Endothelial cell of hepatic sinusoid (primary cell): ENCODE data around the gene BRAF.
"Not testable (repeated sequence)": the region's sequence is repeated elsewhere in the genome, so short reads cannot be mapped to it uniquely, and the experiment has no call there.

Source experiments
- in situ Hi-C: cut with HindIII; loops from 2 replicates; pipeline ENCODE4 v1.10.0; 2017; ENCODE audit warnings: low sequenced_read_pairs

BRAF gene

GRCh38 chr7:140778975-140779374, 145.8 kb downstream of the BRAF start:
- in situ Hi-C loops = no loop called here

- in situ Hi-C loops = no loop called here
These were observed 146.2 kb downstream of the BRAF start for GRCh38 chr7:140778568-140778967.

- in situ Hi-C loops = no loop called here
These were observed 150.4 kb downstream of the BRAF start for GRCh38 chr7:140774371-140774770.

- in situ Hi-C loops = no loop called here
These were observed 151.6 kb downstream of the BRAF start for GRCh38 chr7:140773104-140773503.

GRCh38 chr7:140771826-140772225, 152.9 kb downstream of the BRAF start:
- in situ Hi-C loops = no loop called here

GRCh38 chr7:140769852-140770251, 154.9 kb downstream of the BRAF start:
- in situ Hi-C loops = no loop called here

- in situ Hi-C loops = no loop called here
These were observed 157.3 kb downstream of the BRAF start for GRCh38 chr7:140767418-140767817.

GRCh38 chr7:140765441-140765840, 159.3 kb downstream of the BRAF start:
- in situ Hi-C loops = not testable (repeated sequence)

GRCh38 chr7:140763166-140763565, 161.6 kb downstream of the BRAF start:
- in situ Hi-C loops = not testable (repeated sequence)

- in situ Hi-C loops = not testable (repeated sequence)
These were observed 163.4 kb downstream of the BRAF start for GRCh38 chr7:140761375-140761774.

GRCh38 chr7:140754506-140754905, 170.2 kb downstream of the BRAF start:
- in situ Hi-C loops = no loop called here

- in situ Hi-C loops = no loop called here
These were observed 172.2 kb downstream of the BRAF start for GRCh38 chr7:140752533-140752932.

- in situ Hi-C loops = no loop called here
These were observed 178.0 kb downstream of the BRAF start for GRCh38 chr7:140746751-140747150.

GRCh38 chr7:140745266-140746058, 179.3 kb downstream of the BRAF start:
- in situ Hi-C loops = no loop called here

GRCh38 chr7:140744005-140744404, 180.7 kb downstream of the BRAF start:
- in situ Hi-C loops = loop anchor here (5.0 kb wide), 1 partner anchor 73 kb away; no protein-coding TSS in a partner anchor

GRCh38 chr7:140743255-140743654, 181.5 kb downstream of the BRAF start:
- in situ Hi-C loops = loop anchor here (5.0 kb wide), 1 partner anchor 74 kb away; no protein-coding TSS in a partner anchor

GRCh38 chr7:140738280-140738679, 186.4 kb downstream of the BRAF start:
- in situ Hi-C loops = no loop called here

GRCh38 chr7:140734729-140735128, 190.0 kb downstream of the BRAF start:
- in situ Hi-C loops = no loop called here

- in situ Hi-C loops = no loop called here
These were observed 190.6 kb downstream of the BRAF start for GRCh38 chr7:140734096-140734495.

GRCh38 chr7:140732416-140732815, 192.3 kb downstream of the BRAF start:
- in situ Hi-C loops = no loop called here

GRCh38 chr7:140726281-140726680, 198.4 kb downstream of the BRAF start:
- in situ Hi-C loops = no loop called here

- in situ Hi-C loops = no loop called here
These were observed 200.0 kb downstream of the BRAF start for GRCh38 chr7:140724706-140725105.

GRCh38 chr7:140723574-140723973, 201.2 kb downstream of the BRAF start:
- in situ Hi-C loops = no loop called here
